ENCODE measurements around the gene RNF215.

The RNF215 gene

GRCh38 chr22:30335236-30335635, 52.0 kb downstream of the RNF215 start:
- Histone ChIP-seq H3K4me1 (peaks cover 0 to 5% (median 1%) of the 10 kb centered on the region in 4 donors), H3K4me3 (no peak overlapping the region), H3K27ac (no peak overlapping the region), H3K36me3 (peaks cover 82 to 99% (median 98%) of the 10 kb centered on the region in 3 donors), H3K9me3 (no peaks in the 10 kb centered on the region), H3K27me3 (no peaks in the 10 kb centered on the region)
- DNase-seq = no peak
- intact Hi-C loops (cut with DNase I; ENCODE audit: low total_unique reads) = no loop called here
- TF ChIP-seq CTCF (IDR thresholded peaks at IDR 0.05) = no peak

- peaks cover 0 to 4% (median 0%) of the 10 kb centered on the region in 4 donors for H3K4me1 ChIP-seq
- H3K4me3 ChIP-seq = no peak overlapping the region
- intact Hi-C loops (cut with DNase I; ENCODE audit: low total_unique reads) = no loop called here
- H3K27ac ChIP-seq = no peak overlapping the region
- DNase-seq = no peak
- H3K9me3 ChIP-seq = no peaks in the 10 kb centered on the region
- TF ChIP-seq CTCF (IDR thresholded peaks at IDR 0.05) = no peak
- peaks cover 76 to 93% (median 93%) of the 10 kb centered on the region in 3 donors for H3K36me3 ChIP-seq
- no peaks in the 10 kb centered on the region for H3K27me3 ChIP-seq
Measured at GRCh38 chr22:30334646-30335045, 52.6 kb downstream of the RNF215 start.

- no peaks in the 10 kb centered on the region for H3K27me3 ChIP-seq
- H3K36me3 ChIP-seq = peaks cover 66 to 83% (median 83%) of the 10 kb centered on the region in 3 donors
- H3K4me1 ChIP-seq = peaks cover 0 to 4% (median 0%) of the 10 kb centered on the region in 4 donors
Measured at GRCh38 chr22:30333707-30334087, 53.5 kb downstream of the RNF215 start.

DNA sequence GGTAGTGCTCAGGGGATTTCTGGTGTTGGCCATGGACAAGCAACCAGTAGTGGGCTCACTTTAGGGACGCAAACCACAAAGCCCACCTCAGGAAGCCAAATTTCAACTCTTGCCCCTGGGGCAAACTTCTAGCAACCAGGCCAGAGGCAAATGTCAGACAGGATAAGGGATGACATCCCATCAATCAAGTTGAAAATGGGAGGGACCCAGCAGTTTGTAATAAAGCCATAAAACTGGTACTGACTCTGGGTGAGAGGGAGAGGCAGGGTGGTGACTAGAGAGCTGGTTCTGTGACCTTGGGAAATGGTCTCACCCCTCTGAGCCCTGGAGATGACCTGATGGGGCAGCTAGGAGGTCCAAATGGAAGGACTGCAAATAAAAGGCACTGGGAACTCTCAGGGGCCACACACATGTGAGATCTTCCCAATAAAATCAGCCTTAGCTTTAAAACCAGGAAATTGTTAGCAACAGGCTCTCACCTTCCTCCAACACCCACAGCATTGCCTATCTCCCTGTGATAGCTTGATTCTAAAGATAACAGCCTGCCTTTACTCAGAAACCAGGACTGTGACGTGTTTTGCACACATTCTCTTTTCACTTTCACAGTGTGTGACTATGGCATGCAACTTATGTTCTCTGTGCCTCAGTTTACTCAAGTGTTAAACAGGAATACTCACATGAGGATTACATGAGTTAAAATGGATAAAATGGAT, 54.1 kb downstream of the RNF215 start:
- no peaks in the 10 kb centered on the region for H3K9me3 ChIP-seq
- H3K4me1 ChIP-seq = peaks cover 0 to 4% (median 0%) of the 10 kb centered on the region in 4 donors
- TF ChIP-seq CTCF (IDR thresholded peaks at IDR 0.05) = no peak
- intact Hi-C loops (cut with DNase I; ENCODE audit: low total_unique reads) = no loop called here
- no peaks in the 10 kb centered on the region for H3K27me3 ChIP-seq
- no peak overlapping the region for H3K4me3 ChIP-seq
- peaks cover 61 to 78% (median 78%) of the 10 kb centered on the region in 3 donors for H3K36me3 ChIP-seq
- no peak overlapping the region for H3K27ac ChIP-seq
- DNase-seq = no peak

More at GRCh38 chr22:30333707-30334087, 53.5 kb downstream of the RNF215 start:
- Histone ChIP-seq H3K9me3 (no peaks in the 10 kb centered on the region), H3K27ac (no peak overlapping the region), H3K4me3 (no peak overlapping the region)
- no peak for TF ChIP-seq CTCF (IDR thresholded peaks at IDR 0.05)
- no peak for DNase-seq
- intact Hi-C loops (cut with DNase I; ENCODE audit: low total_unique reads) = no loop called here

DNA sequence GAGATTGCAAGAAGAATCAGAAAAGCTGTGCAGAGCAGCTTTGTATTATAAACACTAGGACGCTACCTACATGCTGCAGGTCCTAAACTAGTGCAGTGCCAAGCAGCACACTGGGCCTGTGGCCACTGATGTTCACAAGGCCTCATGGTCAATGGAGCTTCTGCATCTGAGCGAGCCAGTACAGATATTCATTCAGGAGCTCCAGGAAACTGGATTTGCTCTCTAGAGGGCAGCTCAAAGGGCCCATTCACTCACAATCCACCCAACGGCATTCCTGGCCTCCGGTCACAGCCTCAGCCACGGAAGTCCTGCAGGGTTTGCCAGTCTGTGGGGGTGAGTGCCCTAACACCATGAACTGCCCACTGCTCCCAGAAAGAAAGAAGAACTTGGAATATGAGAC, 54.7 kb downstream of the RNF215 start:
- Histone ChIP-seq H3K27me3 (no peaks in the 10 kb centered on the region), H3K4me3 (no peak overlapping the region), H3K9me3 (no peaks in the 10 kb centered on the region), H3K4me1 (peaks cover 0 to 6% (median under 1%) of the 10 kb centered on the region in 4 donors), H3K36me3 (peaks cover 55 to 72% (median 72%) of the 10 kb centered on the region in 3 donors), H3K27ac (no peak overlapping the region)
- DNase-seq = no peak
- no peak for TF ChIP-seq CTCF (IDR thresholded peaks at IDR 0.05)
- intact Hi-C loops (cut with DNase I; ENCODE audit: low total_unique reads) = no loop called here
